OCI-LY7 (cell line): ENCODE data around the gene LHX5. TPM values are rescaled to one million over a fixed set of nuclear protein-coding genes. Genes with fewer than 3 reads are reported as not detected.

Experiments
- BruUV-seq: library from RNA; stranded (reverse); fragments of 400-500 nt; replicated peaks from 2 replicates; lab custom pipeline; 2021; lab: Mats Ljungman, UMichigan
- CTCF ChIA-PET: fragments of 300-600 bp; sonication (Branson Sonifier 250); formaldehyde crosslinking; loops from one replicate; lab custom pipeline; 2022; ENCODE audit warnings: antibody characterized with exemption; ENCODE audit not compliant: unreplicated experiment; lab: Charles Lee
- POLR2A ChIA-PET: fragments of 300-600 bp; sonication (Branson Sonifier 250); formaldehyde crosslinking; loops from one replicate; lab custom pipeline; 2022; ENCODE audit warnings: antibody characterized with exemption; lab: Charles Lee
- DNase-seq: peaks from one replicate; pipeline ENCODE4 v3.0.0-alpha.2; 2015; ENCODE audit warnings: low spot score
- H2AFZ ChIP-seq: fragments of 200-600 bp; sonication (generic), shearing (Covaris generic); 2 replicates; pipeline ENCODE4 v1.6.1; 2014; ENCODE audit warnings: mild to moderate bottlenecking, antibody characterized with exemption, low read length, moderate library complexity
- H3K27ac ChIP-seq: fragments of 200-600 bp; sonication (generic); 2 replicates; pipeline ENCODE4 v1.5.1; 2014; ENCODE audit warnings: mixed run types, low read depth, mild to moderate bottlenecking, moderate library complexity, low read length, inconsistent platforms; ENCODE audit not compliant: poor library complexity, severe bottlenecking
- H3K36me3 ChIP-seq: fragments of 200-600 bp; sonication (generic); 2 replicates; pipeline ENCODE4 v1.6.1; 2014; ENCODE audit warnings: mild to moderate bottlenecking, antibody characterized with exemption, low read length, moderate library complexity, mixed read lengths; ENCODE audit not compliant: insufficient read depth
- H3K4me1 ChIP-seq: fragments of 200-600 bp; sonication (generic); 2 replicates; pipeline ENCODE4 v1.5.1; 2014; ENCODE audit warnings: mild to moderate bottlenecking, low read length; ENCODE audit not compliant: insufficient read depth, poor library complexity, severe bottlenecking
- H3K4me2 ChIP-seq: fragments of 200-600 bp; sonication (generic); 2 replicates; pipeline ENCODE4 v1.6.1; 2014; ENCODE audit warnings: mild to moderate bottlenecking, low read length
- H3K4me3 ChIP-seq: fragments of 200-600 bp; sonication (generic); 2 replicates; pipeline ENCODE4 v1.5.1; 2014; ENCODE audit warnings: mild to moderate bottlenecking, low read depth, low read length; ENCODE audit not compliant: poor library complexity, severe bottlenecking
- H3K79me2 ChIP-seq: fragments of 200-600 bp; sonication (generic); 2 replicates; pipeline ENCODE4 v1.6.1; 2016; ENCODE audit warnings: low read depth, mild to moderate bottlenecking, low read length, moderate library complexity, mixed read lengths; ENCODE audit not compliant: insufficient read depth
- H3K9me2 ChIP-seq: fragments of 200-600 bp; sonication (generic); 2 replicates; pipeline ENCODE4 v1.6.1; 2016; ENCODE audit warnings: mild to moderate bottlenecking, low read length, mixed read lengths; ENCODE audit not compliant: insufficient read depth
- H3K9me3 ChIP-seq: fragments of 200-600 bp; sonication (generic); 2 replicates; pipeline ENCODE4 v1.6.1; 2014; ENCODE audit warnings: mild to moderate bottlenecking, mixed run types, low read length, mixed read lengths
- H4K20me1 ChIP-seq: fragments of 200-600 bp; sonication (generic); 2 replicates; pipeline ENCODE4 v1.6.1; 2014; ENCODE audit warnings: mild to moderate bottlenecking, antibody characterized with exemption, low read length, moderate library complexity, mixed read lengths; ENCODE audit not compliant: insufficient read depth
- EZH2phosphoT487 ChIP-seq: fragments of 200-600 bp; sonication (generic); IDR thresholded peaks from 2 replicates; pipeline ENCODE4 v1.6.1; 2018; ENCODE audit warnings: low read depth, borderline replicate concordance, mild to moderate bottlenecking, mixed run types, antibody characterized with exemption, low read length, moderate library complexity, mixed read lengths
- intact Hi-C: fragments of 100-400 bp; cut with micrococcal nuclease; formaldehyde crosslinking; loops from one replicate; pipeline ENCODE4 v1.10.0; 2022; ENCODE audit not compliant: unreplicated experiment
- total RNA-seq, 2 experiments: library from RNA; depleted of rRNA in 1 of 2; stranded (reverse); fragments of >200 nt in 1 of 2; shearing (Covaris generic) in 1 of 2; gene quantifications; 2 replicates each; pipeline ENCODE4 v1.2.3, GENCODE V29; 2014 to 2022
- TF ChIP-seq, protein P1 (sequence below): fragments of 200-600 bp; sonication (generic); conservative IDR thresholded peaks from 2 replicates; pipeline ENCODE4 v1.5.1; 2014; ENCODE audit warnings: mild to moderate bottlenecking, antibody characterized with exemption, low read length, moderate library complexity, mixed read lengths

Gene LHX5
- total RNA-seq, 2 experiments from 2014 or later, result not detected

DNA sequence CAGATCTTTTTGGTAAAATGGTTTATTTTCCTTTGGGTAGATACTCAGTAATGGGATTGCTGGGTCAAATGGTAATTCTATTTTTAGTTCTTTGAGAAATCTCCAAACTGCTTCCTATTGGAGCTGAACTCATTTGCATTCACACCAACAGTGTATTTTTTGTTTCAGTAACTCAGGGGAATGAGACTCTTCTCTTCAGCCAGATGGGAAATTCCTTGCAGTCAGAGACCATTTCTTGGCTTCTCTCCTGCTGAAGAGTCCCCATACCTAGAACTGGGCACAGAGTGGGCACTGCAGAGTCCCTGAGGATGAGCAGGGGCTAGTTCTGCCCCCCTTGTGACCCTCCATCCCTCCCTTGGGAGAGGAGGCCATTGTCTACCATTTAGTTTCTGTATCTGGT lies 38.7 kb downstream of the LHX5 start:
- BruUV-seq, result no TSS peak
- intact Hi-C loops, result no loop called here
- TF ChIP-seq, protein P1, sequence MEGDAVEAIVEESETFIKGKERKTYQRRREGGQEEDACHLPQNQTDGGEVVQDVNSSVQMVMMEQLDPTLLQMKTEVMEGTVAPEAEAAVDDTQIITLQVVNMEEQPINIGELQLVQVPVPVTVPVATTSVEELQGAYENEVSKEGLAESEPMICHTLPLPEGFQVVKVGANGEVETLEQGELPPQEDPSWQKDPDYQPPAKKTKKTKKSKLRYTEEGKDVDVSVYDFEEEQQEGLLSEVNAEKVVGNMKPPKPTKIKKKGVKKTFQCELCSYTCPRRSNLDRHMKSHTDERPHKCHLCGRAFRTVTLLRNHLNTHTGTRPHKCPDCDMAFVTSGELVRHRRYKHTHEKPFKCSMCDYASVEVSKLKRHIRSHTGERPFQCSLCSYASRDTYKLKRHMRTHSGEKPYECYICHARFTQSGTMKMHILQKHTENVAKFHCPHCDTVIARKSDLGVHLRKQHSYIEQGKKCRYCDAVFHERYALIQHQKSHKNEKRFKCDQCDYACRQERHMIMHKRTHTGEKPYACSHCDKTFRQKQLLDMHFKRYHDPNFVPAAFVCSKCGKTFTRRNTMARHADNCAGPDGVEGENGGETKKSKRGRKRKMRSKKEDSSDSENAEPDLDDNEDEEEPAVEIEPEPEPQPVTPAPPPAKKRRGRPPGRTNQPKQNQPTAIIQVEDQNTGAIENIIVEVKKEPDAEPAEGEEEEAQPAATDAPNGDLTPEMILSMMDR, result no peak
- no peak for TF ChIP-seq EZH2phosphoT487
- Histone ChIP-seq H3K9me3 (no peaks in the 10 kb centered on the region), H4K20me1 (no peaks in the 10 kb centered on the region), H3K4me1 (no peaks in the 10 kb centered on the region), H2AFZ (no peak overlapping the region), H3K79me2 (no peaks in the 10 kb centered on the region), H3K9me2 (no peaks in the 10 kb centered on the region), H3K36me3 (no peaks in the 10 kb centered on the region), H3K4me3 (no peak overlapping the region), H3K27ac (no peak overlapping the region), H3K4me2 (no peak overlapping the region)
- CTCF ChIA-PET, result no interaction called here
- POLR2A ChIA-PET, result no interaction called here
- no peak for DNase-seq

DNA sequence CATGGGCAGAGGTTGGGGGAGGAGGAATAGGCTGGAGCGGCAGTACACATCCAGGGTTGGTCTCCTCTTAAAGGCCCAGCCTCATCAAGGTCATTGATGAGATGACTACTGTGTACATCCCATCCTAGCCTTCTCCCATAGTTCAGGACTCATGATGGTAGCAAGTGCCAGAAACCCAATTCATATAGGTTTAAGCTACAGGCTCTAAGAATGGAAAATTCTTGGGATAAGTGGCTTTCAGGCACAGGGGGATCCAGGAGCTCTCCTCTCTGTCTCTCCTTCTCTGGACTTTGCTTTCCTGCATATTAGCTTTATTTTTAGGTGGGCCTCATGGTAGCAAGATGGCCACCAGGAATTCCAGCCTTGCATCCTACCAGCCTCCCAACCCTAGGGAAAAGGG lies 43.2 kb downstream of the LHX5 start:
- H3K4me2 ChIP-seq, result no peak overlapping the region
- TF ChIP-seq, protein P1, result no peak
- TF ChIP-seq EZH2phosphoT487, result no peak
- ChIA-PET POLR2A (no interaction called here), CTCF (no interaction called here)
- no peak overlapping the region for H2AFZ ChIP-seq
- H4K20me1 ChIP-seq, result no peaks in the 10 kb centered on the region
- no peaks in the 10 kb centered on the region for H3K9me3 ChIP-seq
- no peak overlapping the region for H3K27ac ChIP-seq
- no peaks in the 10 kb centered on the region for H3K36me3 ChIP-seq
- H3K9me2 ChIP-seq, result no peaks in the 10 kb centered on the region
- BruUV-seq, result no TSS peak
- DNase-seq, result no peak
- H3K79me2 ChIP-seq, result no peaks in the 10 kb centered on the region
- no peak overlapping the region for H3K4me3 ChIP-seq
- H3K4me1 ChIP-seq, result peaks cover 14% of the 10 kb centered on the region
- intact Hi-C loops, result no loop called here

- Histone ChIP-seq H3K9me3 (no peaks in the 10 kb centered on the region), H3K27ac (no peak overlapping the region), H3K9me2 (no peaks in the 10 kb centered on the region), H3K4me3 (no peak overlapping the region), H2AFZ (no peak overlapping the region), H3K4me1 (peaks cover 14% of the 10 kb centered on the region), H3K4me2 (no peak overlapping the region), H3K36me3 (no peaks in the 10 kb centered on the region), H4K20me1 (no peaks in the 10 kb centered on the region), H3K79me2 (no peaks in the 10 kb centered on the region)
- intact Hi-C loops, result no loop called here
- ChIA-PET CTCF (no interaction called here), POLR2A (no interaction called here)
- TF ChIP-seq EZH2phosphoT487, result no peak
- no peak for DNase-seq
- no TSS peak for BruUV-seq
Measured at GRCh38 chr12:113427882-113428281, 43.8 kb downstream of the LHX5 start.
